CD4-positive, alpha-beta T cell (primary cell): ENCODE results near the gene LINC00237. TPM values are rescaled to one million over a fixed set of nuclear protein-coding genes. Genes with fewer than 3 reads are reported as not detected.

Source experiments
- ATAC-seq: fragments of 200-7000 bp; cut with Tn5 transposase; one replicate; pipeline ENCODE4 v1.10.0; 2022; ENCODE audit warnings: mild to moderate bottlenecking; ENCODE audit not compliant: poor library complexity
- CTCF ChIA-PET: fragments of 350-600 bp; sonication (Branson Sonifier 250); formaldehyde crosslinking; loops from one replicate; lab custom pipeline; 2021; ENCODE audit warnings: antibody characterized with exemption, inconsistent platforms; lab: Charles Lee
- POLR2A ChIA-PET: fragments of 350-600 bp; sonication (Branson Sonifier 250); formaldehyde crosslinking; loops from one replicate; lab custom pipeline; 2021; ENCODE audit warnings: antibody characterized with exemption, inconsistent platforms; lab: Charles Lee
- DNase-seq, 14 experiments: peaks; one replicate each; pipeline ENCODE4 v3.0.0-alpha.2; 2013 to 2020; ENCODE audit warnings: mixed read lengths in 2 of 14
- H3K27ac ChIP-seq, 2 donors: one replicate each; pipeline versions ENCODE4 v1.5.1 to v1.7.0; 2013; ENCODE audit warnings: low read length in 2 of 2, low read depth in 1 of 2, mild to moderate bottlenecking in 1 of 2
- H3K27me3 ChIP-seq, 2 experiments: 1 replicate in 1 of 2; 2 replicates in 1 of 2; pipeline versions ENCODE4 v1.6.1 to v1.7.0; 2013; ENCODE audit warnings: low read length in 2 of 2, control low read depth in 1 of 2, mild to moderate bottlenecking in 1 of 2, moderate library complexity in 1 of 2; ENCODE audit not compliant: insufficient read depth in 2 of 2, control insufficient read depth in 1 of 2
- H3K36me3 ChIP-seq: one replicate; pipeline ENCODE4 v1.6.1; 2013; ENCODE audit warnings: low read length, control low read depth; ENCODE audit not compliant: insufficient read depth
- H3K4me1 ChIP-seq: one replicate; pipeline ENCODE4 v1.6.1; 2013; ENCODE audit warnings: low read length, control low read depth; ENCODE audit not compliant: insufficient read depth
- H3K4me3 ChIP-seq: one replicate; pipeline ENCODE4 v1.5.1; 2013; ENCODE audit warnings: mild to moderate bottlenecking, low read length, moderate library complexity
- H3K9me3 ChIP-seq, 2 experiments: 1 replicate in 1 of 2; 2 replicates in 1 of 2; pipeline versions ENCODE4 v1.6.1 to v1.7.0; 2013; ENCODE audit warnings: low read length in 2 of 2, mild to moderate bottlenecking in 2 of 2, control low read depth in 1 of 2, moderate library complexity in 1 of 2; ENCODE audit not compliant: control insufficient read depth in 1 of 2, insufficient read depth in 1 of 2
- H3K27ac Mint-ChIP-seq: one replicate; pipeline ENCODE4 v1.8.0; 2020; ENCODE audit warnings: mixed read lengths
- H3K27me3 Mint-ChIP-seq: one replicate; pipeline ENCODE4 v1.8.0; 2021; ENCODE audit warnings: mixed read lengths
- H3K36me3 Mint-ChIP-seq: one replicate; pipeline ENCODE4 v1.8.0; 2021; ENCODE audit warnings: low read depth, mixed read lengths
- H3K4me1 Mint-ChIP-seq: one replicate; pipeline ENCODE4 v1.8.0; 2021; ENCODE audit warnings: low read depth, mixed read lengths
- H3K4me3 Mint-ChIP-seq: one replicate; pipeline ENCODE4 v1.8.0; 2020; ENCODE audit warnings: mild to moderate bottlenecking, mixed read lengths
- H3K9me3 Mint-ChIP-seq: one replicate; pipeline ENCODE4 v1.8.0; 2020; ENCODE audit warnings: mixed read lengths
- CTCF ChIP-seq: fragments of 200-600 bp; IDR thresholded peaks from one replicate; pipeline ENCODE4 v1.8.0; 2022; ENCODE audit warnings: antibody characterized with exemption, mild to moderate bottlenecking
- intact Hi-C, 2 experiments: fragments of 100-400 bp; cut with DNase I in 1 of 2; cut with micrococcal nuclease in 1 of 2; formaldehyde crosslinking; loops; one replicate each; pipeline versions ENCODE4 v1.15.1 to v1.9.0; 2023 to 2025; cut with DNase I, micrococcal nuclease
- total RNA-seq, 174 experiments: library from RNA in 2 of 174; stranded (reverse) in 2 of 174; gene quantifications; one replicate each; pipeline ENCODE4 v1.2.3 and lab custom pipeline; 2021 to 2026

Gene LINC00237
- total RNA-seq, 2 experiments from 2014 or later: not detected

DNA sequence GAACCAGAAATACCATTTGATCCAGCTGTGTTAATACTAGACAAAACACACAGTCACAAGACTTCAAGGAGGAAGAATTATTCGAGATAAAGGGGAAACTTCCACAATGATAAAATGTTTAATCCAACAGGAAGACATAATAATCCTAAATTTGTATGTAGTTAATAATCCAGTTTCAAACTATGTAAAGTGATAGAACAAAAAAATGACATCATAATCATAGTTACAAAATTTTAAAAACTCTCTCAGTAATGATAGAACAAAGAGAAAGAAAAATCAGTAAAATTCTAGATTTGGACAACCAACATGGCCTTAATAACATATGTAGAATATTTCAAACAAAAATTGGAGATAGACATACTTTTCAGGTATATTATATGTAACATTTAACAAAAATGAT lies 38.9 kb downstream of the LINC00237 start:
- Histone ChIP-seq H3K4me1 (no peaks in the 10 kb centered on the region), H3K27ac (no peak overlapping the region), H3K9me3 (peaks cover 0 to 8% of the 10 kb centered on the region in 2 experiments), H3K4me3 (no peak overlapping the region), H3K36me3 (no peaks in the 10 kb centered on the region), H3K27me3 (peaks cover 1 to 4% of the 10 kb centered on the region in 2 experiments)
- CTCF ChIA-PET: no interaction called here
- Mint-ChIP-seq H3K4me3 (no peak overlapping the region), H3K27ac (no peak overlapping the region), H3K36me3 (no peaks in the 10 kb centered on the region), H3K4me1 (no peaks in the 10 kb centered on the region), H3K9me3 (peaks cover 2% of the 10 kb centered on the region), H3K27me3 (peaks cover 29% of the 10 kb centered on the region)
- intact Hi-C loops: no loop called here
- no peak for ATAC-seq
- no peak for DNase-seq
- POLR2A ChIA-PET: no interaction called here
- no peak for TF ChIP-seq CTCF

DNA sequence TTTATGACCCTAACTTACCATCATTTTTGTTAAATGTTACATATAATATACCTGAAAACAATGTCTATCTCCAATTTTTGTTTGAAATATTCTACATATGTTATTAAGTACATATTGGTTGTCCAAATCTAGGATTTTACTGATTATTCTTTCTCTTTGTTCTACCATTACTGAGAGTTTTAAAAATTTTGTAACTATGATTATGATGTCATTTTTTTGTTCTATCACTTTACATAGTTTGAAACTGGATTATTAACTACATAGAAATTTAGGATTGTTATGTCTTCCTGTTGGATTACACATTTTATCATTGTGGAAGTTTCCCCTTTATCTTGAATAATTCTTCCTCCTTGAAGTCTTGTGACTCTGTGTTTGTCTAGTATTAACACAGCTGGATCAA lies 41.2 kb downstream of the LINC00237 start:
- Mint-ChIP-seq H3K4me1 (no peaks in the 10 kb centered on the region), H3K9me3 (peaks cover 2% of the 10 kb centered on the region), H3K27ac (no peak overlapping the region), H3K36me3 (no peaks in the 10 kb centered on the region), H3K4me3 (no peak overlapping the region), H3K27me3 (peaks cover 34% of the 10 kb centered on the region)
- Histone ChIP-seq H3K27ac (no peak overlapping the region), H3K9me3 (peaks cover 0 to 3% of the 10 kb centered on the region in 2 experiments), H3K27me3 (peaks cover 2 to 8% of the 10 kb centered on the region in 2 experiments), H3K36me3 (no peaks in the 10 kb centered on the region), H3K4me3 (no peak overlapping the region), H3K4me1 (no peaks in the 10 kb centered on the region)
- ChIA-PET CTCF (no interaction called here), POLR2A (no interaction called here)
- intact Hi-C loops: no loop called here
- DNase-seq (no peak), ATAC-seq (no peak)
- no peak for TF ChIP-seq CTCF

DNA sequence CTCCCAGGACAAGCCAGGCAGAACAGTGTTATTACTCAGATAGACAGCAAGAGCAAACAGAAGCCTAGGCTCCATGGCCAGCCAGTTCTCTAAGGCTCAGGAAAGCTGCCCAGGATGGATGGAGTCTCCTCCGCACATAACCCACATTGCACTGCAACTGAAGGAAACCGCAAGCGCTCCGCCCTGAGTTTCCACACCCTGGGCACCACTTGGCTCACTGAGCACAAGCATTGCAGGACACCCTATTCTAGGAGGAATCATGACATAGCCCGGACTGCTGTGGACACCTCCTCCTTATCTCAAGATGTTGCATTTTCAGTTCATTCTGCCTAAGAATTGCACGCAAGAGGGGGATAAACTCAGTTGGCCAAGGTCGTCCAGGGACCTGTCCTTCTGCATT lies 42.9 kb downstream of the LINC00237 start:
- intact Hi-C loops: no loop called here
- peaks cover 2% of the 10 kb centered on the region for H3K9me3 Mint-ChIP-seq
- Histone ChIP-seq H3K27me3 (peaks cover 2 to 8% of the 10 kb centered on the region in 2 experiments), H3K4me3 (no peak overlapping the region), H3K27ac (no peak overlapping the region), H3K36me3 (no peaks in the 10 kb centered on the region), H3K4me1 (no peaks in the 10 kb centered on the region), H3K9me3 (no peaks in the 10 kb centered on the region)
- no peaks in the 10 kb centered on the region for H3K36me3 Mint-ChIP-seq
- TF ChIP-seq CTCF: no peak
- H3K27me3 Mint-ChIP-seq: peaks cover 35% of the 10 kb centered on the region
- POLR2A ChIA-PET: no interaction called here
- H3K4me1 Mint-ChIP-seq: no peaks in the 10 kb centered on the region
- H3K4me3 Mint-ChIP-seq: no peak overlapping the region
- CTCF ChIA-PET: no interaction called here
- H3K27ac Mint-ChIP-seq: no peak overlapping the region
- DNase-seq: no peak
- ATAC-seq: no peak
